ENCODE results near the gene TEX264. TPM values are rescaled to one million over a fixed set of nuclear protein-coding genes. Genes with fewer than 3 reads are reported as not detected.

The TEX264 gene
- total RNA-seq, 5 donors from 2014 or later (not counting 1 experiment from before 2014, with no cell fraction given) = 35.9 to 51.0 (median 47.0) TPM

- POLR2A ChIA-PET = no interaction called here
Observed at GRCh38 chr3:51711352-51712037, 40.4 kb downstream of the TEX264 start.

GRCh38 chr3:51712038-51712420 is 41.0 kb downstream of the TEX264 start:
- Histone ChIP-seq H3K27me3 (replicated peaks in 1 of 2; ENCODE audit: control insufficient read depth in 2 of 2, extremely low read depth in 1 of 2, insufficient read depth in 2 of 2, low read length in 1 of 2) (no peaks in the 10 kb centered on the region), H3K9me3 (no peaks in the 10 kb centered on the region), H3K4me1 (ENCODE audit: control insufficient read depth in 1 of 2, extremely low read depth in 1 of 2, insufficient read depth in 2 of 2, low read length in 2 of 2) (peaks cover 4% of the 10 kb centered on the region in 2 experiments), H3K27ac (ENCODE audit: low read length) (no peak overlapping the region), H3K4me3 (ENCODE audit: control insufficient read depth in 1 of 2, extremely low read depth in 1 of 2, low read length in 1 of 2) (no peak overlapping the region), H3K36me3 (ENCODE audit: control insufficient read depth in 2 of 2, extremely low read depth in 1 of 2, insufficient read depth in 1 of 2, low read length in 1 of 2) (no peaks in the 10 kb centered on the region)
- ATAC-seq (replicated peaks in 1 of 4) = no peak
- CTCF ChIA-PET = no interaction called here
- no peak for DNase-seq
- H3K27me3 Mint-ChIP-seq = no peaks in the 10 kb centered on the region
- H3K27ac Mint-ChIP-seq = no peak overlapping the region
- peaks cover 8 to 31% (median 18%) of the 10 kb centered on the region in 3 donors for H3K4me1 Mint-ChIP-seq
- H3K9me3 Mint-ChIP-seq = no peaks in the 10 kb centered on the region
- peaks cover 10% of the 10 kb centered on the region for H3K36me3 Mint-ChIP-seq
- POLR2A ChIA-PET = no interaction called here
- H3K4me3 Mint-ChIP-seq = no peak overlapping the region
- no CpG with 5 or more reads among the region's 1 CpG for WGBS (ENCODE audit: insufficient coverage)

More at GRCh38 chr3:51711352-51712037, 40.4 kb downstream of the TEX264 start:
- Histone ChIP-seq H3K4me3 (ENCODE audit: control insufficient read depth in 1 of 2, extremely low read depth in 1 of 2, low read length in 1 of 2) (no peak overlapping the region), H3K36me3 (ENCODE audit: control insufficient read depth in 2 of 2, extremely low read depth in 1 of 2, insufficient read depth in 1 of 2, low read length in 1 of 2) (no peaks in the 10 kb centered on the region), H3K4me1 (ENCODE audit: control insufficient read depth in 1 of 2, extremely low read depth in 1 of 2, insufficient read depth in 2 of 2, low read length in 2 of 2) (peaks cover 4 to 5% of the 10 kb centered on the region in 2 experiments), H3K27me3 (replicated peaks in 1 of 2; ENCODE audit: control insufficient read depth in 2 of 2, extremely low read depth in 1 of 2, insufficient read depth in 2 of 2, low read length in 1 of 2) (no peaks in the 10 kb centered on the region), H3K27ac (ENCODE audit: low read length) (no peak overlapping the region), H3K9me3 (no peaks in the 10 kb centered on the region)
- CTCF ChIA-PET = no interaction called here
- ATAC-seq (replicated peaks in 1 of 4) (no peak), DNase-seq (peak in 4 of 35 experiments; percentile 0 to 11 (median 4))
- Mint-ChIP-seq H3K27ac (no peak overlapping the region), H3K4me3 (no peak overlapping the region), H3K27me3 (no peaks in the 10 kb centered on the region), H3K36me3 (peaks cover 10% of the 10 kb centered on the region), H3K4me1 (peaks cover 10 to 34% (median 18%) of the 10 kb centered on the region in 3 donors), H3K9me3 (no peaks in the 10 kb centered on the region)
- WGBS (ENCODE audit: insufficient coverage) = 89% methylated on average over 5 of the region's 8 CpGs

- Mint-ChIP-seq H3K4me3 (no peak overlapping the region), H3K27me3 (no peaks in the 10 kb centered on the region), H3K9me3 (no peaks in the 10 kb centered on the region), H3K27ac (no peak overlapping the region), H3K4me1 (peaks cover 3 to 27% (median 14%) of the 10 kb centered on the region in 3 donors), H3K36me3 (peaks cover 10% of the 10 kb centered on the region)
- no peaks in the 10 kb centered on the region for H3K27me3 ChIP-seq (replicated peaks in 1 of 2; ENCODE audit: control insufficient read depth in 2 of 2, extremely low read depth in 1 of 2, insufficient read depth in 2 of 2, low read length in 1 of 2)
- ChIA-PET POLR2A (no interaction called here), CTCF (no interaction called here)
- no peak overlapping the region for H3K27ac ChIP-seq (ENCODE audit: low read length)
- ATAC-seq (replicated peaks in 1 of 4) = no peak
- 94% methylated on average over 17 of the region's 20 CpGs for WGBS (ENCODE audit: insufficient coverage)
- H3K36me3 ChIP-seq (ENCODE audit: control insufficient read depth in 2 of 2, extremely low read depth in 1 of 2, insufficient read depth in 1 of 2, low read length in 1 of 2) = no peaks in the 10 kb centered on the region
- H3K9me3 ChIP-seq = no peaks in the 10 kb centered on the region
- H3K4me3 ChIP-seq (ENCODE audit: control insufficient read depth in 1 of 2, extremely low read depth in 1 of 2, low read length in 1 of 2) = no peak overlapping the region
- DNase-seq = peak in 2 of 35 experiments; percentile 1 to 22
- H3K4me1 ChIP-seq (ENCODE audit: control insufficient read depth in 1 of 2, extremely low read depth in 1 of 2, insufficient read depth in 2 of 2, low read length in 2 of 2) = peaks cover 0 to 1% of the 10 kb centered on the region in 2 experiments
Observed at GRCh38 chr3:51712511-51712931, 41.5 kb downstream of the TEX264 start.

- Histone ChIP-seq H3K36me3 (ENCODE audit: control insufficient read depth in 2 of 2, extremely low read depth in 1 of 2, insufficient read depth in 1 of 2, low read length in 1 of 2) (no peaks in the 10 kb centered on the region), H3K27me3 (replicated peaks in 1 of 2; ENCODE audit: control insufficient read depth in 2 of 2, extremely low read depth in 1 of 2, insufficient read depth in 2 of 2, low read length in 1 of 2) (no peaks in the 10 kb centered on the region), H3K4me1 (ENCODE audit: control insufficient read depth in 1 of 2, extremely low read depth in 1 of 2, insufficient read depth in 2 of 2, low read length in 2 of 2) (no peaks in the 10 kb centered on the region), H3K9me3 (no peaks in the 10 kb centered on the region), H3K27ac (ENCODE audit: low read length) (no peak overlapping the region), H3K4me3 (ENCODE audit: control insufficient read depth in 1 of 2, extremely low read depth in 1 of 2, low read length in 1 of 2) (no peak overlapping the region)
- no peaks in the 10 kb centered on the region for H3K27me3 Mint-ChIP-seq
- ChIA-PET CTCF (no interaction called here), POLR2A (no interaction called here)
- H3K9me3 Mint-ChIP-seq = no peaks in the 10 kb centered on the region
- DNase-seq (peak in 1 of 35 experiments; percentile 1), ATAC-seq (replicated peaks in 1 of 4) (no peak)
- no peak overlapping the region for H3K4me3 Mint-ChIP-seq
- H3K27ac Mint-ChIP-seq = no peak overlapping the region
- 92% methylated on average over 15 of the region's 19 CpGs for WGBS (ENCODE audit: insufficient coverage)
- H3K4me1 Mint-ChIP-seq = peaks cover 0 to 23% (median 11%) of the 10 kb centered on the region in 3 donors
- H3K36me3 Mint-ChIP-seq = peaks cover 10% of the 10 kb centered on the region
Observed at GRCh38 chr3:51712963-51713362, 41.9 kb downstream of the TEX264 start.

- H3K36me3 Mint-ChIP-seq = peaks cover 10% of the 10 kb centered on the region
- 92% methylated on average over 36 of the region's 36 CpGs for WGBS (ENCODE audit: insufficient coverage)
- peaks cover 0 to 3% of the 10 kb centered on the region in 2 experiments for H3K27me3 ChIP-seq (replicated peaks in 1 of 2; ENCODE audit: control insufficient read depth in 2 of 2, extremely low read depth in 1 of 2, insufficient read depth in 2 of 2, low read length in 1 of 2)
- peaks cover 8 to 23% (median 21%) of the 10 kb centered on the region in 3 donors for H3K4me1 Mint-ChIP-seq
- ATAC-seq (replicated peaks in 1 of 4) = no peak
- no peak overlapping the region for H3K4me3 Mint-ChIP-seq
- H3K27ac Mint-ChIP-seq = no peak overlapping the region
- DNase-seq = peak in 1 of 35 experiments; percentile 2
- H3K27me3 Mint-ChIP-seq = no peaks in the 10 kb centered on the region
- H3K4me1 ChIP-seq (ENCODE audit: control insufficient read depth in 1 of 2, extremely low read depth in 1 of 2, insufficient read depth in 2 of 2, low read length in 2 of 2) = peaks cover 0 to 19% of the 10 kb centered on the region in 2 experiments
- ChIA-PET POLR2A (no interaction called here), CTCF (no interaction called here)
- no peaks in the 10 kb centered on the region for H3K9me3 Mint-ChIP-seq
- no peak overlapping the region for H3K4me3 ChIP-seq (ENCODE audit: control insufficient read depth in 1 of 2, extremely low read depth in 1 of 2, low read length in 1 of 2)
- no peaks in the 10 kb centered on the region for H3K36me3 ChIP-seq (ENCODE audit: control insufficient read depth in 2 of 2, extremely low read depth in 1 of 2, insufficient read depth in 1 of 2, low read length in 1 of 2)
- no peaks in the 10 kb centered on the region for H3K9me3 ChIP-seq
- H3K27ac ChIP-seq (ENCODE audit: low read length) = no peak overlapping the region
Observed at GRCh38 chr3:51715231-51715976, 44.4 kb downstream of the TEX264 start.

GRCh38 chr3:51715977-51716294 is 44.9 kb downstream of the TEX264 start:
- Histone ChIP-seq H3K4me1 (ENCODE audit: control insufficient read depth in 1 of 2, extremely low read depth in 1 of 2, insufficient read depth in 2 of 2, low read length in 2 of 2) (peaks cover 0 to 23% of the 10 kb centered on the region in 2 experiments), H3K27ac (ENCODE audit: low read length) (no peak overlapping the region), H3K27me3 (replicated peaks in 1 of 2; ENCODE audit: control insufficient read depth in 2 of 2, extremely low read depth in 1 of 2, insufficient read depth in 2 of 2, low read length in 1 of 2) (peaks cover 0 to 3% of the 10 kb centered on the region in 2 experiments), H3K9me3 (no peaks in the 10 kb centered on the region), H3K4me3 (ENCODE audit: control insufficient read depth in 1 of 2, extremely low read depth in 1 of 2, low read length in 1 of 2) (no peak overlapping the region), H3K36me3 (ENCODE audit: control insufficient read depth in 2 of 2, extremely low read depth in 1 of 2, insufficient read depth in 1 of 2, low read length in 1 of 2) (no peaks in the 10 kb centered on the region)
- H3K27me3 Mint-ChIP-seq = no peaks in the 10 kb centered on the region
- no peak overlapping the region for H3K27ac Mint-ChIP-seq
- ChIA-PET POLR2A (no interaction called here), CTCF (no interaction called here)
- H3K4me1 Mint-ChIP-seq = peaks cover 13 to 28% (median 26%) of the 10 kb centered on the region in 3 donors
- no peak overlapping the region for H3K4me3 Mint-ChIP-seq
- DNase-seq (no peak), ATAC-seq (replicated peaks in 1 of 4) (no peak)
- WGBS (ENCODE audit: insufficient coverage) = 100% methylated on average over 3 of the region's 8 CpGs
- H3K36me3 Mint-ChIP-seq = peaks cover 10% of the 10 kb centered on the region
- no peaks in the 10 kb centered on the region for H3K9me3 Mint-ChIP-seq

Data from T-cell (primary cell).